Activated B cell treated with CpG ODN at 0.5 μM for 24 hours (primary cell): ENCODE results near the gene HS2ST1. TPM values are rescaled to one million over a fixed set of nuclear protein-coding genes. Genes with fewer than 3 reads are reported as not detected.

Experiments used
- ATAC-seq: fragments of 200-7000 bp; cut with Tn5 transposase; one replicate; pipeline ENCODE4 v1.10.0; 2021; ENCODE audit warnings: low read depth, mild to moderate bottlenecking, moderate library complexity
- CTCF ChIA-PET: fragments of 350-600 bp; sonication (Branson Sonifier 250); formaldehyde crosslinking; loops from one replicate; lab custom pipeline; 2021; ENCODE audit warnings: antibody characterized with exemption; lab: Charles Lee
- POLR2A ChIA-PET: fragments of 350-600 bp; sonication (Branson Sonifier 250); formaldehyde crosslinking; loops from one replicate; lab custom pipeline; 2021; ENCODE audit warnings: antibody characterized with exemption; lab: Charles Lee
- DNase-seq: peaks from one replicate; pipeline ENCODE4 v3.0.0; 2022
- H3K27ac Mint-ChIP-seq: one replicate; pipeline ENCODE4 v1.8.0; 2020; ENCODE audit warnings: mixed read lengths
- H3K27me3 Mint-ChIP-seq: one replicate; pipeline ENCODE4 v1.8.0; 2021; ENCODE audit warnings: mixed read lengths
- H3K36me3 Mint-ChIP-seq: one replicate; pipeline ENCODE4 v1.8.0; 2021; ENCODE audit warnings: low read depth, mixed read lengths
- H3K4me1 Mint-ChIP-seq: one replicate; pipeline ENCODE4 v1.8.0; 2021; ENCODE audit warnings: mixed read lengths
- H3K4me3 Mint-ChIP-seq: one replicate; pipeline ENCODE4 v1.8.0; 2020; ENCODE audit warnings: mild to moderate bottlenecking, mixed read lengths
- H3K9me3 Mint-ChIP-seq: one replicate; pipeline ENCODE4 v1.8.0; 2020; ENCODE audit warnings: mixed read lengths
- intact Hi-C: fragments of 100-400 bp; cut with micrococcal nuclease; formaldehyde crosslinking; loops from one replicate; pipeline ENCODE4 v1.15.1; 2024
- total RNA-seq: library from RNA; stranded (reverse); gene quantifications from 2 replicates; pipeline ENCODE4 v1.2.3, GENCODE V29; 2022
- TF ChIP-seq, protein P1 (sequence below): fragments of 200-600 bp; IDR thresholded peaks from one replicate; pipeline ENCODE4 v1.8.0; 2022; ENCODE audit warnings: antibody characterized with exemption, mild to moderate bottlenecking

HS2ST1 gene
- total RNA-seq, 1 donor from 2014 or later, result 24.2 TPM

- POLR2A ChIA-PET, result no interaction called here
- H3K4me3 Mint-ChIP-seq, result no peak overlapping the region
These were observed 18.6 kb downstream of the HS2ST1 start for GRCh38 chr1:86933051-86933450.

DNA sequence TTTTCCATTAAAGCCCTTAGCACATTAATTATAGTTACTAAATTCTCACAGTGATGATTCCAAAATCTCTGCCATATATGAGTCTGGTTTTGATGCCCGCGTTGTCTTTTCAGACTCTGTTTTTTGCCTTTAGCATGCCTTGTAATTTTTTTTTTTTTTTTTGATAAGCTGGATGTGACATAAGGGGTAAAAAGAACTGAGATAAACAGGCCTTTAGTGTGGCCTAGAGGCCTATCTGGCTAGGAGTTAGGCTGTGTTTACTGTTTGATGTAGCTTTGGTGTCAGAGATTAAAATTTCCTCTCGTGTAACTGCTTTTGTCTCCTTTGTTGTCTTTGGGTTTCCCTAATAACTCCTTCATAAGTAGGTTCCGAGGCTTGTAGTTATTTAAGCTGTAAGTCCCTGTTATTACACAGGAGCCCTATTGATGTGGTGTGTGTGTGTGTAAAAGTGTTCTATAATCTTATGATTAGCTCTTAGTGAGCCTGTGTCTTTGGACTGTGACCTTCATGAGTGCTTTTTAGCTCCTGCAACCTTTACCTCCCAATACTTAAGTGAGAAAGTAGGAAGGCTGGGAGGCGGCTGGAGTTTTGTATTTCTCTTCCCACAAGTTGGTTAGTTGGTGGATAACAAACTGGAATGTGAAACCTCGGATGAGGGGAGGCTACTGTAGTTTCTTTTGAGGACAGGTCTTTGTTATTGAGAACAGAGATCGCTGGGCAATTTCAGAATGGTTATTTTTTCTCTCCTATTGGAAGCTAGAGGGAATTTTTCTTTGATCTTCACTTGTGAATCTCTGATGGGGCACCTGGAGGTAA, 19.3 kb downstream of the HS2ST1 start:
- intact Hi-C loops, result no loop called here
- TF ChIP-seq, protein P1, sequence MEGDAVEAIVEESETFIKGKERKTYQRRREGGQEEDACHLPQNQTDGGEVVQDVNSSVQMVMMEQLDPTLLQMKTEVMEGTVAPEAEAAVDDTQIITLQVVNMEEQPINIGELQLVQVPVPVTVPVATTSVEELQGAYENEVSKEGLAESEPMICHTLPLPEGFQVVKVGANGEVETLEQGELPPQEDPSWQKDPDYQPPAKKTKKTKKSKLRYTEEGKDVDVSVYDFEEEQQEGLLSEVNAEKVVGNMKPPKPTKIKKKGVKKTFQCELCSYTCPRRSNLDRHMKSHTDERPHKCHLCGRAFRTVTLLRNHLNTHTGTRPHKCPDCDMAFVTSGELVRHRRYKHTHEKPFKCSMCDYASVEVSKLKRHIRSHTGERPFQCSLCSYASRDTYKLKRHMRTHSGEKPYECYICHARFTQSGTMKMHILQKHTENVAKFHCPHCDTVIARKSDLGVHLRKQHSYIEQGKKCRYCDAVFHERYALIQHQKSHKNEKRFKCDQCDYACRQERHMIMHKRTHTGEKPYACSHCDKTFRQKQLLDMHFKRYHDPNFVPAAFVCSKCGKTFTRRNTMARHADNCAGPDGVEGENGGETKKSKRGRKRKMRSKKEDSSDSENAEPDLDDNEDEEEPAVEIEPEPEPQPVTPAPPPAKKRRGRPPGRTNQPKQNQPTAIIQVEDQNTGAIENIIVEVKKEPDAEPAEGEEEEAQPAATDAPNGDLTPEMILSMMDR, result no peak
- Mint-ChIP-seq H3K27ac (no peak overlapping the region), H3K9me3 (no peaks in the 10 kb centered on the region), H3K36me3 (no peaks in the 10 kb centered on the region), H3K4me3 (no peak overlapping the region), H3K4me1 (peaks cover 21% of the 10 kb centered on the region), H3K27me3 (no peaks in the 10 kb centered on the region)
- ChIA-PET CTCF (no interaction called here), POLR2A (no interaction called here)
- ATAC-seq (no peak), DNase-seq (no peak)

More at GRCh38 chr1:86933051-86933450, 18.6 kb downstream of the HS2ST1 start:
- CTCF ChIA-PET, result no interaction called here
- H3K9me3 Mint-ChIP-seq, result no peaks in the 10 kb centered on the region
- ATAC-seq, result no peak
- TF ChIP-seq, protein P1, result no peak
- no peaks in the 10 kb centered on the region for H3K27me3 Mint-ChIP-seq
- DNase-seq, result no peak
- H3K36me3 Mint-ChIP-seq, result no peaks in the 10 kb centered on the region
- no peak overlapping the region for H3K27ac Mint-ChIP-seq
- intact Hi-C loops, result no loop called here
- peaks cover 18% of the 10 kb centered on the region for H3K4me1 Mint-ChIP-seq

GRCh38 chr1:86938450-86938849, 24.0 kb downstream of the HS2ST1 start:
- Mint-ChIP-seq H3K36me3 (no peaks in the 10 kb centered on the region), H3K27ac (no peak overlapping the region), H3K9me3 (no peaks in the 10 kb centered on the region), H3K4me3 (no peak overlapping the region), H3K27me3 (no peaks in the 10 kb centered on the region), H3K4me1 (peaks cover 29% of the 10 kb centered on the region)
- DNase-seq (no peak), ATAC-seq (no peak)
- TF ChIP-seq, protein P1, result no peak
- intact Hi-C loops, result no loop called here
- ChIA-PET CTCF (no interaction called here), POLR2A (no interaction called here)

GRCh38 chr1:86938855-86939254, 24.4 kb downstream of the HS2ST1 start:
- H3K4me1 Mint-ChIP-seq, result peaks cover 26% of the 10 kb centered on the region
- no peak for ATAC-seq
- H3K4me3 Mint-ChIP-seq, result peak overlapping the region; percentile 9
- TF ChIP-seq, protein P1, result no peak
- no peaks in the 10 kb centered on the region for H3K9me3 Mint-ChIP-seq
- no peaks in the 10 kb centered on the region for H3K27me3 Mint-ChIP-seq
- POLR2A ChIA-PET, result no interaction called here
- no peaks in the 10 kb centered on the region for H3K36me3 Mint-ChIP-seq
- CTCF ChIA-PET, result no interaction called here
- H3K27ac Mint-ChIP-seq, result no peak overlapping the region
- intact Hi-C loops, result no loop called here
- no peak for DNase-seq

- H3K4me3 Mint-ChIP-seq, result peak overlapping the region; percentile 55
- no peaks in the 10 kb centered on the region for H3K27me3 Mint-ChIP-seq
- no peak overlapping the region for H3K27ac Mint-ChIP-seq
- peaks cover 24% of the 10 kb centered on the region for H3K4me1 Mint-ChIP-seq
- no peaks in the 10 kb centered on the region for H3K36me3 Mint-ChIP-seq
- intact Hi-C loops, result no loop called here
- TF ChIP-seq, protein P1, result no peak
- no peaks in the 10 kb centered on the region for H3K9me3 Mint-ChIP-seq
- ATAC-seq (no peak), DNase-seq (no peak)
- CTCF ChIA-PET, result no interaction called here
- POLR2A ChIA-PET, result no interaction called here
These were observed 25.0 kb downstream of the HS2ST1 start for GRCh38 chr1:86939406-86939805.
